Limb (tissue), 2 donors: ENCODE data around the gene LENEP.

Experiments
- DNase-seq, 2 donors: peaks; one replicate each; pipeline ENCODE4 v3.0.0-alpha.2; 2016; ENCODE audit errors: extremely low spot score in 2 of 2

Gene LENEP

DNA sequence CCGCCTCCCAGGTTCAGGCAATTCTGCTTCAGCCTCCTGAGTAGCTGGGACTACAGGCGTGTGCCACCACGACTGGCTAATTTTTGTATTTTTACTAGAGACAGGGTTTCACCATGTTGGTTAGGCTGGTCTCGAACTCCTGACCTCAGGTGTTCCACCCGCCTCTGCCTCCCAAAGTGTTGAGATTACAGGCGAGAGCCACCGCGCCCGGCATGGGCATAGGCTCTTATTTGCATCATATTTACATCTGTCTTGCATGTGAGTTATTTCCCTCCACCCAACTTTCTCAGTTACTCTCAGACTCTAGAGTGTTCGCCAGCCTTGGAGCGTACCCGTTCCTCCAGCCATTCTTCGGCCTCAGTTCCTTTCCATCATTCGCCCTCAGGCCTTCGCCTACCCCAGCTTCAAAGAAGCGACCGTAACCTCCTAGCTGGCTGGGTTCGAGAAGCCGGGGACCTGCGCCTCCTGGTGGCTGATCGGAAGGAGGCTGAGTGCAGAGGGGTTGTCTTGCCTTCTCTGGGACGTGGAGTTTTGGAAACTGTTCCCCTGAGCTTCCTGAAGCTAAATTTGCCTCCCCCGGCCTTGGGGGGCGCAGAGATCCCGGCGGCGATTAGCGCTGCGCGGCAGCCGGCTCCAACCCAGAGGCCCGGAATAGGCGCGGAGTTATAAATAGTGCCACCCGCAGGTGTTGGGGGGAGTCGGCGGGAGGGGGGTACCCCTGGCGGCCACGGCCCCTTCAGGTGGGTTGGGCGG, 5.6 kb downstream of the LENEP start:
- peak; percentile 81 to 87 for DNase-seq

DNA sequence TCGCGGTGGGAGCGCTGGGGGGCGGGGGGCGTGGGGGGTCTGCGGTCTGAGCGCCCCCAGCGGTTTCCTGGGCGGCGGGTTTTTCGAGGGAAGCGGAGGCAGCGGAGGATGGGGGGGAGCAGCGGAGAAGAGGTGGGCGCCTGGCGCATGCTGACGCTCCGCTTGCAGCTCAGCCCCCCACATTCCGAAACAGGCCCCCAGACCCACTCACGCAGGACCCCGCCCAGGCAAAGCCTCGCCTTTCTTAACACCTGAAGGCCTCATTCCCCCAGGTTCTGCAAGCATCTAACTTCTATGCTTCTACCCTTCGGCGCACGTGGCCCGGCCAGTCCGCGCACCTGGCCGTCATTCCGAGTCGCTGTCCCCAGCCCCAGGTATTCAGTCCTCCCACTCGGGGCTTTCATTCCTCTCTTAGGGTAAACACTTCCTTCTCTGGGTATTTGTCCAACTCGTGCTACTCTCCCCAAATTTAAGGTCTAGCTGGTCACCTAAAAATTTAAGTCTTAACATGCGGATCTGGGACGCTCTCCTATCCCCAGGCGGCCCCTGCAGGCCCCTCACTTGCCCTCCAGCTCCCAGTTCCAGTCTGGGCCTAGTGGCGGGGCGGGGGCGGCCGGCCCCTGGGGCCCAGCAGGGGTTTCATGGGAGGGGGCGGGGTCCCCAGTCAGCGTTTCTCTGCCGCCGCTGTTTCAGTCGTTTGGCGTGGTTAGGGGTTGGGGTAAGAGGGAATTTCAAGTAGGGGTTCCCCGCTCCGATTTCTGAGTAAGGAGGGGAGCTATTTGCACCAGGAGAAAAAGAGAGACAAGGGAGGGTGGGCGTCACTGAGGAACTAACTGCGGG, 6.4 kb downstream of the LENEP start:
- peak; percentile 39 to 73 for DNase-seq

DNA sequence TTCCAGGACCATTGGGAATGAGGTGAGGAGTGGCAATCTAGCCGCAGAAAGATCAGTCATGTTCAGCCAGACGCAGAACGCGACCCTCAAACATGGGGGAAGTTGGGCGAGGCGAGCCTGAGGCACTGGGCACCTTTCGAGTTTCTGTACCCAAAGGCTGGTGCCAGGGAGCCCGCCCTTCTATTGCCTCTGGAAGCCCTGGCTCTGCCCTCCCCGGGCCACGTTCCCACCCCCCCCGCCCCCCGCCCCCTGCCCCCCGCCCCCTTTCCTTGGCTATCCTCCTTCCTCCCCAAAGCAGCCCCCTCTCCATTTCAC, 7.0 kb downstream of the LENEP start:
- peak in 1 of 2 donors; percentile 31 for DNase-seq

DNA sequence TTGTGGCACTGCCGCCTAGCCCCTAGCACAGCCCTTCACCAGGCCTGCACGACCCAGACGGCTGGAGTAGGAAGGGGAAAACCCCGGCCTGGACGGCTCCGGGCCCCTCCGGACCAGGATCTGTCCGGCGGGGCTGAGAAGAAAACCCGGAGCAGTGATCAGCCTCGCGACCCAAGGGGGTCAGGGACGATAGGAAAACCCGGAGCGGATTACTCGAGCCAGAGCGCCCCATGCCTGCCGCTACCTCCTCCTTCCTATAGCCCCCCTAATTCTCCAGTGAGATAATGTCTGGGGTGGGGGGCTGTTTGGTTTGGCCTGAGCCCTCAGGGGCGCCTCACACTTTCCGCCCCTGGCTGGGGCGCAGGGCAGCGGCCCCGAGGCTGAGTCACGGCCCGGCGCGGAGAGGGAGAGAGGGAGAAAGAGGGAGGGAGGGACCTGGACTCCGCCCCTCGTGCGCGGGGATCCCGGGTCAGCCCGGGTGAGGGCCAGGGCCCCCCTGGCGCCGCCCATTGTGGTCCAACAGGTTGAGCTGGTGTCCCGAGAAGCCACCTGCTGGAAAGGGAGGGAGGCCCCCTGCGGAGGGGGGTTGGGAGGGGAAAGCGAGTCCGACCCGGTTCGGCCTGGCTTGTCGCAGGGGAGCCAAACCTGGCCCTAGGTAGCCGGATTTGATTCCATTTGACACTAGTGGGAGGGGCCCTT, 7.5 kb downstream of the LENEP start:
- DNase-seq: peak; percentile 87 to 93

DNA sequence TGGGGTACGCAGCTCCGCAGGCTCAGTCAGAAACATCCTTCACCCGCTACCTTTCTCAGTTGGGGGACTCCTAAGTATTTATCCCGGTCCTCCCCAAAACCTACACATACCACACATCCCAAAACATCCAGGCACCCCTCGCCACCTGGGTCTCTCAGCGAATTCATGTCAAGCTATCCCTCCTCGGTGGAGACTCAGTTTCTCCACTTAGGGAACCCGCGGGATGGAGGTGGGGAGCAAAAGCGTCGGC, 8.0 kb downstream of the LENEP start:
- DNase-seq: no peak

DNA sequence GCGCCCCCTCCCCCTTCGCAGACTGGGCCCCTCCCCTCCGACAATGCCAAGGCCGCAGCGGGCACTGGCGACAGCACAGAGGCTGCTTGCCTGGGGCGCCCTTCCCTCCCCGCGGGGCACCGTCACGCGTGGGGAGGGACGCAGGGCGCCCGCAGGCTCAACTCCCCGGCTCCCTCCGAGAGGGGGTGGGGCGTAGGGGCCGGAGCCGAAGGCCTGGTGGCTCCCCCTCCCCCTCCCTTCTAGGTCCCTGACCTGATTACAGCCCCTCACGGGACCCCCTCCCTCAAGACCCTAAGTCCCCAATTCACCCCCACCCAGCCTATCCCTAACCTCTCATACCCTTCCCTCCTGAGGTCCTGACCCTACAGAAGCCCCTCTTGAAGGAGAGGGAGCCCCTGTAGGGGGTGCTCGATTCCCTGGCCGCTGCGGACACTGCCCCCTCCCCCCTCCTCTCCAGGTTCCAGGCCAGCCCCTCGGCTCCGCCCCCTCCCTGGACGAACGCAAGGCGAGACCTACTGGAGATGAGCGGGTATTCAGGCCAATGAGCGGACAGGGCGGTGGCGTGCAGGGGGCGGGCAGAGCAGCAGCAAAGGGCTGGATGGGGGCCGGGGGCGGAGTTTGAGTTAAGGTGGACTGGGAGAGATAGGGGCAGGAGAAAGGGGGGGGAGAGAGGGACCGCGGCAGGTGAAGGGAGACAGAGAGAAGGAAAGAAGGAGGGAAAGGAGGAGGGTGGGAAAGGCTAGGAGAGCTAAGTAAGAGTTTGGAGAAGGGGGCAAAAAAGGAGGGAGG, 8.5 kb downstream of the LENEP start:
- peak; percentile 98 to 99 for DNase-seq

DNA sequence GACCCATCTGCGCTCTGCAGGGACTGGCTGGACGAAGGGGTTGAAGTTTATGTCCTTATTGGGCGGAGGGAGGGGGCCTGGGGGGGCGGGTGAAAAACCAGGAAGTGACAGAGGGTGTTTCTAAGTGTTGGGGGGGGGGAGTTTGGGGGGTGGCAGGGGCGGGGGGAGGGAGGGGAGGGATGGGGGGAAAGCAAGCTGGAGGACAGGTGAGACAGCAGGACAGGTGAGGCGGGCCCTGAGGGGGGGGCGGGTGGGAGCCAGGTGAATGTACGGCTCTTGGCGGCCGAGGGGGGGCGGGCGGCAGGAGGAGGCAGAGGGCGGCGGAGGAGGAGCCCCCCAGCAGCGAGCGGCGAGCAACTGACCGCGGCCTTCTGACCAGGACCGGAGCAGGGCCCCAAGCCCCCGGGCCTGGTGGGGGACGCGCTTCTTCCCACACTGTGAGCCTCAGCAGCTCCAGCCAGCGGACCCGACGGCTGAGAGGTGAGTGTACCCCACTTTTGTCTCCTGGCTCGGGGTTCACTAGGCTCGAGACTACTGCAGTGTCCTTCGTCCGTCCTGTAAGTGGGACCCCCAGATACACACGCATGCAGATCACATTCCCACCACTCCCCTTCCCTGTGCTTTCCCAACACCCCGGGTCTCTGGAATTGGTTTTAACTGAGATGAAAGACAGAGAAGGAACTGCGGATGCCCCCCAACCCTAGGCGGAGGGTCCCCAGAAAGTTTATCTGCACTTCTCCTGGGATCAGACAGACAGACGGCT, 9.3 kb downstream of the LENEP start, which contains the start of gene ZBTB7B:
ZBTB7B (plus strand) TSS at position 339 of the 763 bp plus-strand sequence. CDS start 11,859 bp downstream, outside the sequence.
- peak in 1 of 2 donors; percentile 64 for DNase-seq

DNA sequence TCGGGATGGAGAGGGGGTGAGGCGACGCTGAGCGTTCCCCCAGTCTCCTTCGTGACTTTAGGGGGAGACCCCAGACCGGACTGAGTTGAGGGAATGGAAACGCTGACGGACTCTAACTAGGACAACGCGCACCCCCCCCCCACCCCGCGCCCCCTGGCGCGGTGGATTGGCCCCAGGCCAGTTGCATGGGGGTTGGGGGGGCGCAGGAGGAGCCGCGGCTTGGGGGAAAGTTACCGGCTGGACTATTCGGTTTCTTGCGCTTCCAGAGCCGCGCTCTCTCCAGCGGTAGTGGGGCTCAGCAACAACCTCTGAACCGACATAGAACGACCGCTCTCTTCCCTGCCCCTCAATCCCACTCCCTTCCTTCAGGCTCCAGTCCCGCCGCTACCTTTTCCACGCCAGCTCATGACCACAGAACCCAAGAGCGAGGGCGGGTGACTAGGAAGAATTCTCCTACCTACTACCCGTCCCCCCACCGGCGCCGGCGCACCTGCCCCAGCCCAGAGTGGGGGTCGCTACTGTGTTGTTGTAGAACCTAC, 9.9 kb downstream of the LENEP start:
- peak in 1 of 2 donors; percentile 74 for DNase-seq

DNA sequence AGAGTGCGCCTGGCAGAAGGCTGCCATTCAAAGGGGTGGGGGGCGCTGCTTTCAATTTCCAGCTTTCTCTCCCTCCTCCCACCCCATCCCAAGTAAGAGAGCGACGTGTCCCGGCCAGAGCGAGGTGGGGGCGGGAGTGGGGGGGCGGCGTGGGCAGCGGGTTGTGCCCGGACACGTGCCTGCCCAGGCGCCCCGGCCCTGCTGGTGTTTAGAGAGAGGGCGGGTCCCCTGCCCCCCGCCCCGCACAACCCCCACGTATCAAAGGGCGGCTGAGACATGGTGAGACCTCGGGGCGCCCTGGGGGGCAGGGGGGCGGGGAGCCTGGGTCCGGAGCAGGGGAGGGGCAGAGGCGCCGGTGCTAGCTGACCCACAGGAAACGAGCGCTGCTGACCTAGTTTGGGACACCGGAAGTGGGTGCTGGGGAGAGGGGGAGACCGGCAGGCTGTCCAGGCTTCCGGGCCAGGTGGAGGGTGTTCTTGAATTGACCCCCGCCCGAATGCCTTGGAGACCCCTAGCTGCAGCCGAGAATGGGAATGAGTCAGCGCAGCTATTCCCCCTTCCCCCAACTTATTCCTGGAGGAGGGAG, 10.5 kb downstream of the LENEP start:
- DNase-seq: no peak

DNA sequence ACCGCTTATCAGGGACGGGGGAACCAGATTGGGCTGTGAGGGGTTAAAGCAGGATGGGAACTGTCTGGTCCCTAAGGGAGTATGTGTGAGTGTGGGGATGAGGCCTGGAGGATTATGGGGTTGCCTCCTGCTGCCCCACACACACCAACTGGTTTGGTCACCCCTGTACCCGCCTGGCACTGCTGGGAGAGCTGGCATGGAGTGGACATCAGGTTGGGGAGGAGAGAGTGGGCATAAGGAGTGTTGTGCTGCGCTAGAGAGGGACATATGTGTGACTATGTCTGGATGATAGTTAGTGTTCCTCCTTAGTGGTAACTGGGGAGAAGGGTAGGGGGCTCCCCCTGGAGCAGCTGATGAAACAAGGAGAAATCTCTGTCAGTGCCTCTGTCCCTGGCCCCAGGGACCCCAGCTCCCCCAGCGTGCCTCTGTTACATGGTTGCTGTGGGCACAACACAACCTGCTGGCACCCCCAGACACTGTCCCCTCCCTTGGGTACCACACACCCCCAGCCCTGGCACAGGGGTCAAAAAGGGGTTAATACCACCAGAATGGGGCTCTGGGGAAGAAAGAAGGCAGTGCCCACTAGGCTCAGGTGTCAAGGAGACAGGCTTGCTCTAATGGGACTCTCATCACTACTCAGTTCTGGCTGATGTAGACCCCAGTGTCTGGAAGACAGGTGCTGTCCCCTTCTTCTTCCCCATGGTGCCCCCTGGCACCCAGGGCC, 11.1 kb downstream of the LENEP start:
- DNase-seq: no peak

DNA sequence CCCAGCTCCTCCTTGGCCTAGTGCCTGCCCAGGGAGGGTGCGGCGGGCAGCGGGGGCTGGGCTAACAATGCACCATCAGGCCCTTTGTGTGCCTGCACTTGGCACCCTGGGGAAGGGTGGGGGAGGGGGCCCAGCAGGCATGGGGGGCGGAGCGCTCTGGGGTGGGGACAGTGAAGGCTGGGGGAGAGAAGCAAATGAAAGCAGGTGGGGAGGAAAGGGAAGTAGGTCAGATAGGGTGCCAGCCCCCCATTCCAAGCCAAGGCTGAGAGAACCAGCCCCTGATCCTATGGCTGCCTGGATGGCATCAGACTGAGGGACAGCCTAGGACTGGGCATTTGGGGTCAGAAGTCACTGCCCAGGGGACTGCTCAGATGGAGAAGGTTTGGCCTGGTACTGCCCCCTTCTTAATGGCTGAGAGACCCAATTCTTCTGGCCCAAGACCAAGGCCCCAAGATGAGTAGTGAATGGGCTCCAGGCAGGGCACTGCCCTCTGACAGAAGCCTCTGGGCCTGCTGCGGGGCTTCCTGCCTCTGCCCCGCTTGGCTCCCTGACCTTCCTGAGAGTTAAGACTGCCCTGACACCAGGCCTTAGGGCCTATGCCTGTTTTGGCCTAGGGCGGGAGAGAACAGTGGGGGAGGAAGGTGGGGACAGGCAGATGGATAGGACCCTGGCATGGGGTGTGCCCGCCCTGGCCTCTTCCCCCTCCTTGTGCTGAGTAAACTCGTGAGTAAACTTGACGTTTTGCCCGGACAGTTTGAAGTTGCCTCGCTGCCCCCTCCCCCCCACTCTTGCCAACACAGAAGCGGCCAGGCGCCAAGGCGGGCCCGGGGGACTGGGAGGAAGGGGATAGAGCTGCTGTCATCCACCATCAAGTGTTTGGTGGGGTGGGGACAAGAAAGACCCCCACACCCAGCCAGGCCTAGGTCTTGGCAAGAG, 12.0 kb downstream of the LENEP start:
- DNase-seq: no peak

DNA sequence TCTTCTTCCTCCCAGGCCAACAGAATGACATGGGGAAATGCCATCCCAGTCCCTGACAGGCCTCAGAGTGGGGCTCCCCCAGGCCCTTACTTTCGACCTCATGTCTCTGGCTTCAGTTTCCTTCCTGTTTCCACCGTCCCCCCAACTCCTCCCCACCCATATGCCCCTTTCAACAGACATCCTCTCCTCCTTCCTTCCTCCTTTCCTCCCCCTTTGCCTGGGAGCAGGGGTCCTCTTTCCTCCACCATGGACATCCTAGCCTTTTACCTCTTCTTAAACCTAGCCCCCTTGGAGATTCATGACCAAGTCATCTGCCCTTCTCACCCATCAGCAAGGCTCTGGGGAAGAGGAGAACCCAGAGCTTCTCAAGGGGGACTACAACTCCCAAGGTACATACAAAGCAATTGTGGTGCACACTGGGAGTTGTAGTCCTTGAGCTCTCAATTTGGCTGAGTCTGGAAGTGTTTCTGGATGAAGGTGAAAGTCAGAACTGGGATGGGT, 13.3 kb downstream of the LENEP start:
- no peak for DNase-seq

DNA sequence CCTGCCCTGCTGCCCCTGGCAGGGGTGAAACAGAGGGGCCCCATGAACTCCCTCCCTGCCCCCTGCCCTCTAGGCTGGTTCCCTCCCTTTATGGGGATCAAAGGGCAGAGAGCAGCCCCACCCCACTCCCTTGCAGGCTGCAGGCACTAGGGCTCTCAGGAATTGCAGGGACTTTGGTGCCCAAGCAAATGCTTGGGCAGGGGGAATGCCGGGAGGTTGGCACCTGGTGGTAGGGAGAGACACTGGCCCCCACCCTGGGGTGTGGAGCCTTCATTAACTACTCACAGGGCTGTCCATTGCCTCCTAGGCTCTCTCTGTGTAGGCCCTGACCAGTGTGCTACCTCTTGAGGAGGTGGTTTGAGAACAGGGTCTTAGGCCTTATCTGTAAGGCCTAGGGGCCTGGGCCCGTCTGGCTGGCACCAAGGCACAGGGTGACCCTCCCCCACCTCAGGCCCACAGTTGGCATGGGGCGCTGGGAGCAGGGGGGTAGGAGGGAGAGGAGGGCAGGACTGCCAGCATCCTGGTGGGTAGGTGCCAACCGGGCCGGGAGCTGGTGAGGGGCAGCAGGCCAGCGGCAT, 14.0 kb downstream of the LENEP start:
- DNase-seq: no peak

DNA sequence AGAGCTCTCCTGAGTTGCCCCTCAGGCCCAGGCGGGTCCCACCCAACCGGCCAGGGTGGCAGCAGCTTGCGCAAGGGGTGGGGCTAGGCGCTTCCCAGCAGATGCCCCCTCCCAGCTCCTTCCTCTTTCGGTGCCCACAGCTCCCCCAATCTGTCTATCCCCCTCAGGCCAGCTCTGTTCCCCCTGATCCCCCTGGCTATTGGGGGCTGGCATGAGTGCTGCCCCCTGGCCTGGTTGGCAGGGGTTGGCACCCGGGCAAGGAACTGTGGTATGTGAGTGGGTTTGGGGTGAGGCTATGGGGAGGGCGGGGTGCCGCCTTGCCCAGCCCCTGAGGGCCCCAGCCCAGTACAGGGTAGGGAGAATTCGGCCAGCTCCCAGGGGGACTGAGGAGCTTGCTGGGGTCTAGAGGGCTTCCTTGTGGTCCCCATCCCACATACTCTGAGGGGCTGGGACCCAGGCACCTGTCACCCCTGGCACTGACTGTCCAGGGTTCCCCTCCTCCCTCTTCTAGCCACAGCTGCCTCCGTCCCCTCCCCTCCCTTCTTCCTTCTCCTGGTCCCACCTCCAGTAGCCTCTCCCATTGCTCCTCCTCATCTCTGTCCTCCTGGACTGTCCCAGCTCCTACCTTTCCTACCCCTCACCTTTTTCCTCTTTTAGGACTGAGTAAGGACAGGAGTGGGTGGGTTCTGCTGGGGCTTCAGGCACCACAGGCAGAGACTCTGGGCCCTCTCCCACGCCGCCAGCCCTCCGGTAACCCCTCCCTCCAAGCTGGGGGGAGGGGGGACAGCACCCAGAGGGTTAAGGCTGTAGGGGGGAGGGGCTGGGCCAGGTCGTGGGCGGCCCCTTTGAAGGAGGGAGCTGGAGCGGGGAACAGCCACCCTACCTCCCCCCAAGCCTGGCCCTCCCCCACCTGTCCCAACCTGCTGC, 14.9 kb downstream of the LENEP start:
- no peak for DNase-seq

DNA sequence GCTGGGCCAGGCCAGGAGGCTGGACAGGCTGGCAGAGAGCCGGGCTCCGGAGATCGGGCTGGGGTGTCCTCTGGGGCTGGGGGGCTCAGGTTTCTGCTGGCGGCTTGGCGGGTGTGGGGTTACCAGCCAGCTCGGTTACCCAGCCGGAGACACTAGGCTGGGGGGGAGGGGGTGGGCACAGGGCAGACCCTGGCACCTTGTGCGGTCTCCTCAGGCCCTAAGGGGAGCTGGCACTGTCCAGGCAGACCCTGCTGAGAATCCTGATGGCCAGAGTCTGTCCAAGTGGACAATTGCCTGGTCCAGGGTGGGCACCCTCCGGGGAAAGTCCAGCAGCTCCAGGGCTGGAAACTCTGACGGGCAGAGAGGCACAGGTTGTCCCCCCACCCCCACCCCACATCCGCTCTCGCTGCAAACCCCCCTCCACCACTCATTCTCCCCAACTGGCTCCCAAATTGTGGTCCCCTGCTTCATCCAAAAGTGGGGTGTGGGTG, 15.9 kb downstream of the LENEP start:
- DNase-seq: no peak

DNA sequence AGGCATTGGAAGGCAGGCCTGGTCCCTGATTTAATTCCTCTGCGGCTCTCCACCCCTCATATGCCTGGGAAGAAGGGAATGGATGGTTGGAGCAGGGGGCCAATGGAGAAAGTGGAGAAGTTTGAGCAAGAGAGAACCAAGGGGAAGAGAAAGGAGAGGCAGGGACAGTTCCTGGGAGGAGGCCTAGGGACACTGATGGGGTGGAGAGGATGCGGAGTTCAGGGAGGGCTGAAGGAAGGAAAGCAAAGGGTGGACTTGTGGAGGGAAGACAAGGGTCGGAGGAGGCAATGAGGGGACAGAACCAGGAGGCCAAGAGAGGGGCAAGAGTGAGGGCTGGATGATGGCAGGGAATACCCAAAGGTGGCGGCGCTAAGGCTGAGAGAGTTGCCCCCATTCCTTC, 16.4 kb downstream of the LENEP start:
- no peak for DNase-seq
